ENCODE data around the gene OPN1MW2.
"Not testable (repeated sequence)": the region's sequence is repeated elsewhere in the genome, so short reads cannot be mapped to it uniquely, and the experiment has no call there.

The OPN1MW2 gene

DNA sequence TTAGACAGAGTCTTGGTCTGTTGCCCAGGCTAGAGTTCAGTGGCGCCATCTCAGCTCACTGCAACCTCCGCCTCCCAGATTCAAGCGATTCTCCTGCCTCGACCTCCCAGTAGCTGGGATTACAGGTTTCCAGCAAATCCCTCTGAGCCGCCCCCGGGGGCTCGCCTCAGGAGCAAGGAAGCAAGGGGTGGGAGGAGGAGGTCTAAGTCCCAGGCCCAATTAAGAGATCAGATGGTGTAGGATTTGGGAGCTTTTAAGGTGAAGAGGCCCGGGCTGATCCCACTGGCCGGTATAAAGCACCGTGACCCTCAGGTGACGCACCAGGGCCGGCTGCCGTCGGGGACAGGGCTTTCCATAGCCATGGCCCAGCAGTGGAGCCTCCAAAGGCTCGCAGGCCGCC is at the start of gene OPN1MW2:
OPN1MW2 (plus strand) TSS at position 301 of the 400 bp plus-strand sequence; CDS start at position 361, 60 bp downstream.
- DNase-seq, result not testable (repeated sequence)

DNA sequence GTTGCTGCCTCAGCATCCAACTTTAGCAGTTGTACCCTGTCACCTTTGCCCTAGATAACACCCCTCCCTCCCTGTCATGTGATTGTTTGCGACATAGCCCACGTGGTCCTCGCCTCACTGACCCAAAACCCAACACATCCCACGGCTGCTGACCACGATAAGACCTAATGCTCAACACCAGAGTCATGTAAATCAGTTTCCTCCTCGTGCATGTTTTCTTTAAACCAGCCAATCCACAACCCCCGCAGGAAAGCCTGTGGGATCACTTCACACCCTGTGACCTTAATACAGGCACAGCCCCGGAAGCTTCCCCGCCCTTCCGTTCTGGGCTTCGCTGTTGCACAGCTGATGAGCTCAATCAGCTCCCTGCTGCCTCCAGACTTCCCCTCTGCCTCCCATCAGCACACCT is 47.0 kb upstream of the OPN1MW2 start:
- not testable (repeated sequence) for DNase-seq

DNA sequence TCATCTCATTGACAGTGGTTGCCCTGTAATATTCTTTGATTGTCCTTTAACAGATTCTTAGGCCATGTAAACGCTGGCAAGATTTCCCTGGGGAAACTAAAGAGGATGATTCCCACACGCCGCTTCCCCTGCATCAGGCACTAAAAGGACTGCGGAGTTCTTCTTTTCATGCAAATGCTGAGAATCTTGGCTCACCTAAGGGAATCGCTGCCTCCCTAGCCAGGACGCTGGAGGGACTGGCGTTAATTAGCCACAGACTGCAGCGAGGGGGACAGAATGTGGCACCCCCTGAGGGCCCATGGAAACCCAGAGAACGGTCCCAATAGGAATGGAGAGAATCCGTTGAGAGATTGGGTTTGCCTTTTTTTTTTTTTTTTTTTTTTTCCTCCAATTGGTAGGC is 45.2 kb upstream of the OPN1MW2 start:
- not testable (repeated sequence) for DNase-seq

DNA sequence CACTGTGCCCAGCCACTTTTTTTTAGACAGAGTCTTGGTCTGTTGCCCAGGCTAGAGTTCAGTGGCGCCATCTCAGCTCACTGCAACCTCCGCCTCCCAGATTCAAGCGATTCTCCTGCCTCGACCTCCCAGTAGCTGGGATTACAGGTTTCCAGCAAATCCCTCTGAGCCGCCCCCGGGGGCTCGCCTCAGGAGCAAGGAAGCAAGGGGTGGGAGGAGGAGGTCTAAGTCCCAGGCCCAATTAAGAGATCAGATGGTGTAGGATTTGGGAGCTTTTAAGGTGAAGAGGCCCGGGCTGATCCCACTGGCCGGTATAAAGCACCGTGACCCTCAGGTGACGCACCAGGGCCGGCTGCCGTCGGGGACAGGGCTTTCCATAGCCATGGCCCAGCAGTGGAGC is 37.3 kb upstream of the OPN1MW2 start, which contains the start of gene OPN1MW:
OPN1MW (plus strand) TSS at position 301 of the 400 bp plus-strand sequence; CDS start at position 383, 82 bp downstream.
- DNase-seq, result not testable (repeated sequence)

DNA sequence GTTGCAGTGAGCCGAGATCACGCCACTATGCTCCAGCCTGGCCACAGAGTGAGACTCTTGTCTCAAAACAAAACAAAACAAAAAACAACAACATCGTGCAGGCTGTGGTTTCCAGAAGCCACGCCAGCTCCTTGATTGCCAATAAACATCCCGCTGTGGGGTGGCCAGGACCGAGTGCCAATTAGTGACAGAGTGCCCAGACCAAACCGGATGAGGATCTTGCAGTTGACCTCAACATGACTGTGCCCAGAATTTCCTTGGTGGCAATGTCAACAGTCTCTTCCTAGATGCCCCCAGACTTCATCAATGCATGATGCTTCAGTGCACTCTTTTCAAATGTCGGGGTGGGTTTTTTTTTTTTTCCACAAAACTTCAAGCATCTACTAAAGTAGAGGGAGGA is 35.8 kb upstream of the OPN1MW2 start:
- DNase-seq, result not testable (repeated sequence)

DNA sequence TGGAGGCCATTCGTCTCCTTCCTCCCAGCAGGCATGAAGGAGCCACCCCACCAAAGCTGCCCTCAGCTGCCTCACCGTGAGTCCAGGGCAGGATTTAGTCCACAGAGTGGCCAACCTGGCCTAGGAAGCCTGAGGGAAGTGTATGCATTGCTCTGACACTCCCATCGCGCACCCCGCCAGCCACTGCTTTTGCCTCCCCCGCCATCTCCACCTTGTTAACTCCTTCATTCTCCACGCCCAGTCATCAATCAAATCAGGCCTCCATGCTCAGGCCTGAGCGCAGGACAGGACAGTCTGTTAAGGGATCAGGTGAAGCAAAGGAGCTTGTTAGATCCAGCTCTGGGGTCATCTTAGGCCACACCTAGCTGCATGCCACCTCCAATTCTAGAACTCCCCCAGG is 26.7 kb upstream of the OPN1MW2 start:
- not testable (repeated sequence) for DNase-seq

DNA sequence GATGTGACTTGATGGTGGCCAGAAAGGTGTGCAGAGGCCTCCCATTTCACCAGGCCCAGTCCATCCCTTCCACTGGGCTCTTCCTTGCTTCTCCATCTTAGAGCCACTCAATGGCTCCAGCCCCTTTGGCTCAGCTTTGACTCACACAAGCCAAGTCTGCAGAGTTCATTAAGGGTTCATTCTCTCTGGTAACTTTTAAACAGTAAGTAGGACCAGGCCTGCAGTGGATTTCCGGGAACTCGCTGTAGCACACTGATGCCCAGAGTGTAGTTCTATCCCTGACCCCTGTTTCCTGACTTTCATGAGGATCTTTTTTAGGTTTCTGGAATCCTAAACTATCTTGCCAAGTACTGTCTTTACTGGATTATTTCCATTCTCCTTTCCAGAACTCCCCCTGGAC is 25.2 kb upstream of the OPN1MW2 start:
- not testable (repeated sequence) for DNase-seq

DNA sequence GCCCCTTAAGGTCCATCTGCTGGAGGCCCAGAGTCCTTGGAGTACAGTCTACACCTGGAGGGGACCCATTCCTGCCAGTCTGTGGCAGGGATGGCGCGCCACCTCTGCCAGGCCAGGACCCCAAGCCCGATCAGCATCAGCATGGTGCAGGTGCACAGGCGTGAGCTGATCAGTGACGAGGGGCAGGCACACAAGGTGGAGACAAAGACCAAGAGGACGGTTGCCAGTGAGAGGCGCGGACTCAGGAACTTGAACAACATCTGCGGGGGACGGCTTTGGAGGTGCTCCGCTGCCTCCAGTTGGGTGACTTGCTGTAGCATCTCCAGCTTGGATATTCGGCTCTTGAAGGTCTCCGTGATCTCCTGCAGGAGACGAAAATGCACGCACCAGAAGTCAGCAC is 23.1 kb upstream of the OPN1MW2 start:
- not testable (repeated sequence) for DNase-seq

DNA sequence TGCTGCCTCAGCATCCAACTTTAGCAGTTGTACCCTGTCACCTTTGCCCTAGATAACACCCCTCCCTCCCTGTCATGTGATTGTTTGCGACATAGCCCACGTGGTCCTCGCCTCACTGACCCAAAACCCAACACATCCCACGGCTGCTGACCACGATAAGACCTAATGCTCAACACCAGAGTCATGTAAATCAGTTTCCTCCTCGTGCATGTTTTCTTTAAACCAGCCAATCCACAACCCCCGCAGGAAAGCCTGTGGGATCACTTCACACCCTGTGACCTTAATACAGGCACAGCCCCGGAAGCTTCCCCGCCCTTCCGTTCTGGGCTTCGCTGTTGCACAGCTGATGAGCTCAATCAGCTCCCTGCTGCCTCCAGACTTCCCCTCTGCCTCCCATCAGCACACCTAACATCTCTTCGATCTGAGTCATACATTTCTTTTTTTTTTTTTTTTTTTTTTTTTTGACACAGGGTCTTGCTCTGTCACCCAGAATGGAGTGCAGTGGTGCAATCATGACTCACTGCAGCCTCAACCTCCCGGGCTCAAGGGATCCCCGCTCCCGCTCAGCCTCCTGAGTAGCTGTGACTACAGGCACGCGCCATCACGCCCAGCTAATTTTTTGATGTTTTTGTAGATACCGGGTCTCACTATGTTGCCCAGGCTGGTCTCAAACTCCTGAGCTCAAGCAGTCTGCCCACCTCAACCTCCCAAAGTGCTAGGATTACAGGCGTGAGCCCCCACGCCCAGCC is 9.7 kb upstream of the OPN1MW2 start:
- not testable (repeated sequence) for DNase-seq

DNA sequence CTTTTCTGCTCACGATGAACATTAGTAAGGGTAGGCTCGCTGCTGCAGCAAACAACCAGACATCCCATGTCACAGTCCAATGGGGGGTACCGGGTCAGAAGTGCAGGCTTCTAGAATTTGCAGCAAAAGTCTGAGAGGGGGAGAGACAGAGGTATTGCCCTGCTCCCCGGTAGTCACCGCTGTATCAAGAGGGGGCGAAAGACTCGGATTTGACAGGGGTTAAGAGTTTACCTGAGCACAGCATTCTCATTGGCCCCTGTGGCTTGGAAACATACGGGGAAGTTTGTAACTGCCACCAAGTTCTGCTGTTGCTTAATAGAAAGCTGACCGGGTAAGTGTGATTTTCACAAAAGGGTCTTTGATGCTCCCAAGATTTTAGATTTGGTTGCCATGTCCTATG is 8.5 kb upstream of the OPN1MW2 start:
- DNase-seq, result not testable (repeated sequence)

DNA sequence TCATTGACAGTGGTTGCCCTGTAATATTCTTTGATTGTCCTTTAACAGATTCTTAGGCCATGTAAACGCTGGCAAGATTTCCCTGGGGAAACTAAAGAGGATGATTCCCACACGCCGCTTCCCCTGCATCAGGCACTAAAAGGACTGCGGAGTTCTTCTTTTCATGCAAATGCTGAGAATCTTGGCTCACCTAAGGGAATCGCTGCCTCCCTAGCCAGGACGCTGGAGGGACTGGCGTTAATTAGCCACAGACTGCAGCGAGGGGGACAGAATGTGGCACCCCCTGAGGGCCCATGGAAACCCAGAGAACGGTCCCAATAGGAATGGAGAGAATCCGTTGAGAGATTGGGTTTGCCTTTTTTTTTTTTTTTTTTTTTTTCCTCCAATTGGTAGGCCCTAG is 8.1 kb upstream of the OPN1MW2 start:
- not testable (repeated sequence) for DNase-seq

DNA sequence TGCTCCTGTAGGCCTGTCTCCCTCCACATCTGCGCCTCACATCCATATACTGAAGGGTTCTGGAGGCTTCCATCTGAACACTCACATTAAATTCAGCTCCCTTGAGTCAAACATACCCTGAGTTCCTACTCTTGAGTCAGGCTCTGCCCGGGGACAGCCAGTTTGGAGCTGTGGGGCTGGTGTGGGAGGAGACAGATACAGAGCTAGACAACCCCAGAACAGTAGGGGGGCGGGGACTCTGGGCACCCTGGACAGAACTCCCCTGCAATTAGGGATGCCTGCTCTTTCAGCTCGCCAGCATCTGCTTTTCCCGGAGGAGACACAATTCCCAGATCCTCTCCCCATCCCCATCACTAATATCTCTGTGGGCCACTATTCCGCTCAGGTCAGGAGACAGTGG is 5.7 kb downstream of the OPN1MW2 start:
- DNase-seq, result not testable (repeated sequence)

DNA sequence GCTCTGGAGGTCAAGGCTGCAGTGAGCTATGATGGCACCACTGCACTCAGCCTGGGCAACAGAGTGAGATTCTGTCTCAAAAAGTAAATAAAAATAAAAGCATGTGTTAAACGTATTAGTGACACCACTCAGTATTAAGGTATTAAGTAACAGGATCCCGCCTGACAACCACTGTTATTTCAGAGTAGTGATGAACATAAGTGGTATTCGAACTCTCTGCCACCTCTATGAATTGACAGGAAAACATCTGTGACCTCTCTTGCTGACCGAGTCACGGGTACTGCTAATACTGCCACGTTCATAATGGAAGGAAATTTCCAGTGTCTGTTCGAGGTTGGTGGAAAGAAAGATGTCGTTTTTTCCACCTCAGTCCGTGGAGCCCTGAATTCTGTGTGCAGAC is 7.2 kb downstream of the OPN1MW2 start:
- not testable (repeated sequence) for DNase-seq

DNA sequence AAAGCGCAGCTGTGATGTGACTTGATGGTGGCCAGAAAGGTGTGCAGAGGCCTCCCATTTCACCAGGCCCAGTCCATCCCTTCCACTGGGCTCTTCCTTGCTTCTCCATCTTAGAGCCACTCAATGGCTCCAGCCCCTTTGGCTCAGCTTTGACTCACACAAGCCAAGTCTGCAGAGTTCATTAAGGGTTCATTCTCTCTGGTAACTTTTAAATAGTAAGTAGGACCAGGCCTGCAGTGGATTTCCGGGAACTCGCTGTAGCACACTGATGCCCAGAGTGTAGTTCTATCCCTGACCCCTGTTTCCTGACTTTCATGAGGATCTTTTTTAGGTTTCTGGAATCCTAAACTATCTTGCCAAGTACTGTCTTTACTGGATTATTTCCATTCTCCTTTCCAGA is 11.9 kb downstream of the OPN1MW2 start:
- not testable (repeated sequence) for DNase-seq

DNA sequence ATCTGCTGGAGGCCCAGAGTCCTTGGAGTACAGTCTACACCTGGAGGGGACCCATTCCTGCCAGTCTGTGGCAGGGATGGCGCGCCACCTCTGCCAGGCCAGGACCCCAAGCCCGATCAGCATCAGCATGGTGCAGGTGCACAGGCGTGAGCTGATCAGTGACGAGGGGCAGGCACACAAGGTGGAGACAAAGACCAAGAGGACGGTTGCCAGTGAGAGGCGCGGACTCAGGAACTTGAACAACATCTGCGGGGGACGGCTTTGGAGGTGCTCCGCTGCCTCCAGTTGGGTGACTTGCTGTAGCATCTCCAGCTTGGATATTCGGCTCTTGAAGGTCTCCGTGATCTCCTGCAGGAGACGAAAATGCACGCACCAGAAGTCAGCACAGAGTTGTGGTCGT is 14.1 kb downstream of the OPN1MW2 start:
- DNase-seq, result not testable (repeated sequence)

DNA sequence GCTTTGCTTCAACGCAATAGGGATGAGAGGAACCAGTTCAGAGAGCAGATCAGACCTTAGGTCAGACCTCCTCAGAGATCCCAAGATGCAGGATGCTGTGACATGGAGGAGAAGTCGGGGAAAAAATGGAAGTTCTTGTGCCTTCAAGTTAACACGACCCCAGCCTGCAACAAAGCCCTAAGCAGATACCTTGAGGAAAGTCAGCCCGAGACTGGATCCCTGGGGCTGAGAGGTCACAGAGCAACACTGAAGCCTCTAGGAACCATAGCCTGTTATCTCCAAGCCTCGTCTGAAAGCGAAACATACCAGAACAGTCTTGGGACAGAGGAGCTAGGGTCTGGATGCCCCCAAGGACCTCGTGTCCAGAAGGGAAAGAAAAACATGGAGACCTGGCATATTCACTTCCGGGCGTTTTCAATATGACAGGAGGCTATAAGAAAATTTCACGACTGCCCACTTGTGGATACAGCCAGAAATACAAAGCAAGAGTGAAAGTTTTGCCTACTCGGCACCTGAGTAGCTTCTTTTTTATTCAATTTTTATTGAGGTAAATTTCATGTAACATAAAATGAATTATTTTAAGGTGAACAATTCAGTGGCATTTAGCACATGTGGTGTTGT is 19.5 kb downstream of the OPN1MW2 start:
- DNase-seq, result not testable (repeated sequence)

DNA sequence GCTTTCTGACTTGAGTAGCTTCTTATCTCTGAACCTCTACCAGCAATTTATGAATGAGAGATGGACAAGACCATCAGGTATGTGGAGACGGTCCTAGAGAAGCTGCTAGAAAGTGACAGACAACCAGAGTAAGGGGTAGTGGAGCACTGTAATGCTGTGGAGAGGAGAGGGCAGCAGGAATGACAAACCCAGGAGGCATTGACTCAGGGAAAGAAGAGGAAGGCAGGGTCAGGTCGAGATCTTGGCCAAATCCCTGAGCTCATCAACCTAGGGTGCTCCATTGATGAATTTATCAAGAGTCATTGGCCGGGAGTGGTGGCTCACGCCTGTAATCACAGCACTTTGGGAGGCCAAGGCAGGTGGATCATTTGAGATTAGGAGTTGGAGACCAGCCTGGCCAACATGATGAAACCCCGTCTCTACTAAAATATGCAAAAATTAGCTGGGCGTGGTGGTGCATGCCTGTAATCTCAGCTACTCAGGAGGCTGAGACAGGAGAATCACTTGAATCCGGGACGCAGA is 20.5 kb downstream of the OPN1MW2 start:
- not testable (repeated sequence) for DNase-seq

DNA sequence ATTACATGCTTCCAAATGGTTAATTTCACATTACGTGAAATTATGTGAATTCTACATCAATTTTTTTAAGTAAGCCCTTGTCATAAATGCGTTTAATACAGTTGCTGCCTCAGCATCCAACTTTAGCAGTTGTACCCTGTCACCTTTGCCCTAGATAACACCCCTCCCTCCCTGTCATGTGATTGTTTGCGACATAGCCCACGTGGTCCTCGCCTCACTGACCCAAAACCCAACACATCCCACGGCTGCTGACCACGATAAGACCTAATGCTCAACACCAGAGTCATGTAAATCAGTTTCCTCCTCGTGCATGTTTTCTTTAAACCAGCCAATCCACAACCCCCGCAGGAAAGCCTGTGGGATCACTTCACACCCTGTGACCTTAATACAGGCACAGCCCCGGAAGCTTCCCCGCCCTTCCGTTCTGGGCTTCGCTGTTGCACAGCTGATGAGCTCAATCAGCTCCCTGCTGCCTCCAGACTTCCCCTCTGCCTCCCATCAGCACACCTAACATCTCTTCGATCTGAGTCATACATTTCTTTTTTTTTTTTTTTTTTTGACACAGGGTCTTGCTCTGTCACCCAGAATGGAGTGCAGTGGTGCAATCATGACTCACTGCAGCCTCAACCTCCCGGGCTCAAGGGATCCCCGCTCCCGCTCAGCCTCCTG is 28.0 kb downstream of the OPN1MW2 start:
- DNase-seq, result not testable (repeated sequence)

DNA sequence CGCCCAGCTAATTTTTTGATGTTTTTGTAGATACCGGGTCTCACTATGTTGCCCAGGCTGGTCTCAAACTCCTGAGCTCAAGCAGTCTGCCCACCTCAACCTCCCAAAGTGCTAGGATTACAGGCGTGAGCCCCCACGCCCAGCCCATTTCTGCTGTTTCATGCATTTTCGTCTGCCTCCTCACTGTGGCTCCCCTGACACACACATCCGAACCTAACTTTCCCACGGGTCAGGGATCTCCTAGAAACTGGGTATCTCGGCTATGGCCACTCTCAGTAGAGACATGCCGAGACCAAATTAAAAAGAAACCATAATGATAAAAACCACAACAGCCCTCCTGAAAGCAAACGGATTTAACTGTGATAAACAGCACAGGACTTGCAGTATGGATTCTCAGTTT is 28.5 kb downstream of the OPN1MW2 start:
- not testable (repeated sequence) for DNase-seq

DNA sequence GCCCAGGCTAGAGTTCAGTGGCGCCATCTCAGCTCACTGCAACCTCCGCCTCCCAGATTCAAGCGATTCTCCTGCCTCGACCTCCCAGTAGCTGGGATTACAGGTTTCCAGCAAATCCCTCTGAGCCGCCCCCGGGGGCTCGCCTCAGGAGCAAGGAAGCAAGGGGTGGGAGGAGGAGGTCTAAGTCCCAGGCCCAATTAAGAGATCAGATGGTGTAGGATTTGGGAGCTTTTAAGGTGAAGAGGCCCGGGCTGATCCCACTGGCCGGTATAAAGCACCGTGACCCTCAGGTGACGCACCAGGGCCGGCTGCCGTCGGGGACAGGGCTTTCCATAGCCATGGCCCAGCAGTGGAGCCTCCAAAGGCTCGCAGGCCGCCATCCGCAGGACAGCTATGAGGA is 37.7 kb downstream of the OPN1MW2 start, which contains the start of gene OPN1MW3:
OPN1MW3 (plus strand) TSS at position 301 of the 400 bp plus-strand sequence; CDS start at position 339, 38 bp downstream.
- DNase-seq, result not testable (repeated sequence)

DNA sequence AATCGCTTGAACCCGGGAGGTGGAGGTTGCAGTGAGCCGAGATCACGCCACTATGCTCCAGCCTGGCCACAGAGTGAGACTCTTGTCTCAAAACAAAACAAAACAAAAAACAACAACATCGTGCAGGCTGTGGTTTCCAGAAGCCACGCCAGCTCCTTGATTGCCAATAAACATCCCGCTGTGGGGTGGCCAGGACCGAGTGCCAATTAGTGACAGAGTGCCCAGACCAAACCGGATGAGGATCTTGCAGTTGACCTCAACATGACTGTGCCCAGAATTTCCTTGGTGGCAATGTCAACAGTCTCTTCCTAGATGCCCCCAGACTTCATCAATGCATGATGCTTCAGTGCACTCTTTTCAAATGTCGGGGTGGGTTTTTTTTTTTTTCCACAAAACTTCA is 39.2 kb downstream of the OPN1MW2 start:
- not testable (repeated sequence) for DNase-seq

DNA sequence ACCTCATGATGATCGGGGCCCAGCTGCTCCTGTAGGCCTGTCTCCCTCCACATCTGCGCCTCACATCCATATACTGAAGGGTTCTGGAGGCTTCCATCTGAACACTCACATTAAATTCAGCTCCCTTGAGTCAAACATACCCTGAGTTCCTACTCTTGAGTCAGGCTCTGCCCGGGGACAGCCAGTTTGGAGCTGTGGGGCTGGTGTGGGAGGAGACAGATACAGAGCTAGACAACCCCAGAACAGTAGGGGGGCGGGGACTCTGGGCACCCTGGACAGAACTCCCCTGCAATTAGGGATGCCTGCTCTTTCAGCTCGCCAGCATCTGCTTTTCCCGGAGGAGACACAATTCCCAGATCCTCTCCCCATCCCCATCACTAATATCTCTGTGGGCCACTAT is 43.5 kb downstream of the OPN1MW2 start:
- DNase-seq, result not testable (repeated sequence)

DNA sequence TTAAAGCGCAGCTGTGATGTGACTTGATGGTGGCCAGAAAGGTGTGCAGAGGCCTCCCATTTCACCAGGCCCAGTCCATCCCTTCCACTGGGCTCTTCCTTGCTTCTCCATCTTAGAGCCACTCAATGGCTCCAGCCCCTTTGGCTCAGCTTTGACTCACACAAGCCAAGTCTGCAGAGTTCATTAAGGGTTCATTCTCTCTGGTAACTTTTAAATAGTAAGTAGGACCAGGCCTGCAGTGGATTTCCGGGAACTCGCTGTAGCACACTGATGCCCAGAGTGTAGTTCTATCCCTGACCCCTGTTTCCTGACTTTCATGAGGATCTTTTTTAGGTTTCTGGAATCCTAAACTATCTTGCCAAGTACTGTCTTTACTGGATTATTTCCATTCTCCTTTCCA is 49.7 kb downstream of the OPN1MW2 start:
- DNase-seq, result not testable (repeated sequence)
